Vein endothelial cell (primary cell): ENCODE measurements around the gene SLITRK4. TPM values are rescaled to one million over a fixed set of nuclear protein-coding genes. Genes with fewer than 3 reads are reported as not detected.

ENCODE experiments used
- total RNA-seq: library from RNA; depleted of rRNA; stranded (reverse); fragments of >200 nt; gene quantifications from 2 replicates; pipeline ENCODE4 v1.2.3, GENCODE V29; 2012

SLITRK4 gene
- total RNA-seq, result 2.5 and 3.9 TPM in 2 replicates

GRCh38 chrX:143635915-143636314 is at the start of gene SLITRK4:
TSS of gene SLITRK4 (minus strand) at chrX:143636101. CDS start at chrX:143631108, 4,993 bp downstream.

Other genes with a start within 250 kb of the SLITRK4 start
- not detected in 2 replicates for gene SPANXN3, start 118.6 kb downstream of the SLITRK4 start, total RNA-seq
- not detected in 2 replicates for gene SPANXN2, start 84.7 kb upstream of the SLITRK4 start, total RNA-seq
- not detected in 2 replicates for gene UBE2NL, start 248.0 kb upstream of the SLITRK4 start, total RNA-seq